ENCODE measurements around the gene ZFAND6.
"Not testable (repeated sequence)": the region's sequence is repeated elsewhere in the genome, so short reads cannot be mapped to it uniquely, and the experiment has no call there.

ZFAND6 gene

GRCh38 chr15:80141916-80142598, 82.6 kb downstream of the ZFAND6 start:
- DNase-seq (ENCODE audit: low read depth in 2 of 2, low spot score in 1 of 2): no peak

- DNase-seq (ENCODE audit: low read depth in 2 of 2, low spot score in 1 of 2): no peak
Observed at GRCh38 chr15:80142646-80143045, 83.2 kb downstream of the ZFAND6 start.

- DNase-seq (ENCODE audit: low read depth in 2 of 2, low spot score in 1 of 2): no peak
Observed at GRCh38 chr15:80151148-80151547, 91.7 kb downstream of the ZFAND6 start.

- no peak for DNase-seq (ENCODE audit: low read depth in 2 of 2, low spot score in 1 of 2)
Observed at GRCh38 chr15:80151576-80151975, 92.1 kb downstream of the ZFAND6 start.

- DNase-seq (ENCODE audit: low read depth in 2 of 2, low spot score in 1 of 2): peak; percentile 73 to 84
Observed at GRCh38 chr15:80152180-80152895, 92.9 kb downstream of the ZFAND6 start.

- DNase-seq (ENCODE audit: low read depth in 2 of 2, low spot score in 1 of 2): no peak
Observed at GRCh38 chr15:80152896-80153876, 93.7 kb downstream of the ZFAND6 start, which contains the start of gene FAH. FAH (plus strand) TSS chr15:80152999; CDS start chr15:80153055, 56 bp downstream.

- DNase-seq (ENCODE audit: low read depth in 2 of 2, low spot score in 1 of 2): no peak
Observed at GRCh38 chr15:80153900-80154299, 94.4 kb downstream of the ZFAND6 start.

GRCh38 chr15:80154336-80154735, 94.9 kb downstream of the ZFAND6 start:
- DNase-seq (ENCODE audit: low read depth in 2 of 2, low spot score in 1 of 2): no peak

- no peak for DNase-seq (ENCODE audit: low read depth in 2 of 2, low spot score in 1 of 2)
Observed at GRCh38 chr15:80155001-80155377, 95.5 kb downstream of the ZFAND6 start.

- DNase-seq (ENCODE audit: low read depth in 2 of 2, low spot score in 1 of 2): not testable (repeated sequence)
Observed at GRCh38 chr15:80155378-80156175, 96.1 kb downstream of the ZFAND6 start.

- no peak for DNase-seq (ENCODE audit: low read depth in 2 of 2, low spot score in 1 of 2)
Observed at GRCh38 chr15:80156176-80156720, 96.8 kb downstream of the ZFAND6 start.

- no peak for DNase-seq (ENCODE audit: low read depth in 2 of 2, low spot score in 1 of 2)
Observed at GRCh38 chr15:80157215-80157614, 97.7 kb downstream of the ZFAND6 start.

- no peak for DNase-seq (ENCODE audit: low read depth in 2 of 2, low spot score in 1 of 2)
Observed at GRCh38 chr15:80159301-80159700, 99.8 kb downstream of the ZFAND6 start.

- DNase-seq (ENCODE audit: low read depth in 2 of 2, low spot score in 1 of 2): no peak
Observed at GRCh38 chr15:80159811-80160569, 100.5 kb downstream of the ZFAND6 start.

- no peak for DNase-seq (ENCODE audit: low read depth in 2 of 2, low spot score in 1 of 2)
Observed at GRCh38 chr15:80160570-80161156, 101.2 kb downstream of the ZFAND6 start.

GRCh38 chr15:80161468-80162016, 102.1 kb downstream of the ZFAND6 start:
- no peak for DNase-seq (ENCODE audit: low read depth in 2 of 2, low spot score in 1 of 2)

GRCh38 chr15:80162059-80162554, 102.6 kb downstream of the ZFAND6 start:
- no peak for DNase-seq (ENCODE audit: low read depth in 2 of 2, low spot score in 1 of 2)

GRCh38 chr15:80163217-80163616, 103.7 kb downstream of the ZFAND6 start:
- DNase-seq (ENCODE audit: low read depth in 2 of 2, low spot score in 1 of 2): no peak

GRCh38 chr15:80163897-80164296, 104.4 kb downstream of the ZFAND6 start:
- DNase-seq (ENCODE audit: low read depth in 2 of 2, low spot score in 1 of 2): no peak
